NCI-H526 treated with DMSO at 0.1 percent for 48 hours (cell line): ENCODE results near the gene BCAN.
"Not testable (repeated sequence)": the region's sequence is repeated elsewhere in the genome, so short reads cannot be mapped to it uniquely, and the experiment has no call there.

Experiments used
- DNase-seq: peaks from one replicate; lab custom pipeline; 2025; lab: John Stamatoyannopoulos, UW

Gene BCAN

GRCh38 chr1:156641761-156642264 lies at the start of gene BCAN:
Gene BCAN, plus strand, starts transcription at chr1:156642117. Its CDS starts 3,938 bp downstream, at chr1:156646055.
- peak; percentile 64 for DNase-seq

GRCh38 chr1:156592158-156592909 lies 49.6 kb upstream of the BCAN start:
- DNase-seq: no peak

DNA sequence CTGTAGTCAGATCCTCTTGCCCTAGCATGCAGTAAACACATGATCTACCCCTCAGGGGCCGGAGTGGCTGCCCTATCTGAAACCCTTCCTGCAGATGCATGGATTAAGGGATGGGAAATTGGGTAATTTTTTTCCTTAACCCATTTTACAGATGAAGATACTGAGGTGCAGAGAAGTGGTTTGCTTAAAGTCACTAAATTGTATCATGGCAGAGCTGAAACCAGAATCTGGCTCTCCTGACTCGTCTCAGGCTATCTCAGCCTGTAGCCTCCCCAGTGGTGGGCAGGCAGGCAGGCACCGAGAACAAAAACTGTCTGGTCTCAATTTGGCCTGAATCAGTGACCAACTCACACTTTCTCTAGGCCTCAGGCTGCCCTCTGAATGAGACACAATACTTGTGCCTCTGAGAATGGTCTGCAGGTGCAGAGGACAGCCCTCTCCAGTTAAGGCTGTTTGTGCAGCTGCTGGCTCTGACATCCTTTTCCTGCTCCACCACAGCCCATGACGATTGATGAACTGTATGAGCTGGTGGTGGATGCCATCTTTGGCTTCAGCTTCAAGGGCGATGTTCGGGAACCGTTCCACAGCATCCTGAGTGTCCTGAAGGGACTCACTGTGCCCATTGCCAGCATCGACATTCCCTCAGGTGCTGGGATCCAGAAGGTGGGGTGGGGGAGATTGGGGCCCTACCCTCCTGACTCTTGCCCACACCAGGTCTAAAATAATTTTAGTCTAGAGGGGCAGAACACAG lies 48.8 kb upstream of the BCAN start:
- no peak for DNase-seq

GRCh38 chr1:156593661-156593989 lies 48.3 kb upstream of the BCAN start:
- DNase-seq: no peak

DNA sequence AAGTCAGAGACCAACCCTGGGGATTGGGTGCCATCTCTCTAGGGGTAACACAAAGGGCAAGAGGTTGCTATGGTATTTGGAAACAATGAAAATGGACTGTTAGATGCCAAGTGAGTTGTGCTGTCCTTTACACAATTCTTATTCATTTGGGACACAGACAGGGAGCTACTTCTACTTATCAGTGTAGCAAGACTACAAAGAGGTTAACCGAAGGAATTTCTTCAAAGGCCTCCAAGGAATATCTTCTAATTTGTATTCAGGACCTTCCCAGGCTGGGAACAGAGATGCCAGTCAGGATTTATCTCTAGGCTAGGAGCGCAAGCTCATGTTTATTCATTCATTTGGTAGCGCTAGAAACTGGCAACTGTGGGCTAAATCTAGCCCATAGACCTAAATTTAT lies 47.7 kb upstream of the BCAN start:
- DNase-seq: no peak

DNA sequence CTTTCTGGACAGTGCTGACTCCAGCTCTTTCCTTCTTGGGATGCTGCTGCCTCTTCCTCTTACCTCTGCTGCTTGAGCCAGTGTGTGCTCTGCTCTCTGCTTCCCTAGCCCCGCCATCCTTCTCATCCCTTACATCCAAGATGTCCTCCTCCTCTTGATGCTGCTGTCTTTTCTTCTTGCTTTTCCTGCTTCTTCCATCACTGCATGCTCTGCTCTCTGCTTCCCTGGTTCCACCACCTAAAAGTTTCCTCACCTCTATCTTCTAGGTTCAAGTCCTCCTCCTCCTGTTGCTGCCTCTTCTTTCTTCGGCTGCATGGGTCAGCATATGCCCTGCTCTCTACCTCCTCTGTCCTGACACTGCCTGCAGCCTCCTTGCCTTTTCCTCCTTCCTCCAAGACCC lies 46.9 kb upstream of the BCAN start:
- DNase-seq: no peak

GRCh38 chr1:156596426-156596825 lies 45.5 kb upstream of the BCAN start:
- no peak for DNase-seq

- DNase-seq: no peak
Measured at GRCh38 chr1:156598125-156598524, 43.8 kb upstream of the BCAN start.

- no peak for DNase-seq
Measured at GRCh38 chr1:156598731-156599432, 43.0 kb upstream of the BCAN start.

DNA sequence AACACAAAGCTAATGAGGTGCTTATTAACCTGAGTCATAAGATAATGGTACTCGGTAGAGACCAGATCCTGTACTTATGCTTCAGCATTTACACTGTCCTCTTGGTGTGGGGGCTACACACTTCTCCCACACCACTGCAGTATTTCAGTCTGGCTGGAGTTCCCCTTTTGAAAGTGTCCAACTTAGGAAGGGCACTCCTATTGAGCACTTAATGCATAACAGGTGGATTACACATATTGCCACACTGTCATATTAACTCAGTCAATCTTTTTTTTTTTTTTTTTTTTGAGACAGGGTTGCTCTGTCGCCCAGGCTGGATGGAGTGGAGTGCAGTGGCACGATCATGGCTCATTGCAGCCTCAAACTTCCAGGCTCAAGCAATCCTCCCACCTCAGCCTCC lies 42.1 kb upstream of the BCAN start:
- no peak for DNase-seq

DNA sequence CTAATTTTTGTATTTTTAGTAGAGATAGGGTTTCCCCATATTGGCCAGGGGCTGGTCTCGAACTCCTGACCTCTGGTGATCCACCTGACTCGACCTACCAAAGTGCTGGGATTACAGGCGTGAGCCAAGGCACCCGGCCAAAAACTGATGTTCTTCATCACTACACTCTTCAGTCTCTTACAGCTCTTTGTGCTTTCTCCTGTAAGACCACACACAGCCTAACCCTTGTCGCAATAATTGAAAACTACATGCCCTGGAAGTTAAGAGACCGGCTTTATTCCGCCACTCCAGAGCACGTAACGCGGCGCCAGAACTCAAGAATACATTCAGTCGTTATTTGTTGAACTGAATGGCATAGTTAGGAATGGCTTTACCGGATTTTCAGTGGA lies 41.2 kb upstream of the BCAN start:
- DNase-seq: no peak

DNA sequence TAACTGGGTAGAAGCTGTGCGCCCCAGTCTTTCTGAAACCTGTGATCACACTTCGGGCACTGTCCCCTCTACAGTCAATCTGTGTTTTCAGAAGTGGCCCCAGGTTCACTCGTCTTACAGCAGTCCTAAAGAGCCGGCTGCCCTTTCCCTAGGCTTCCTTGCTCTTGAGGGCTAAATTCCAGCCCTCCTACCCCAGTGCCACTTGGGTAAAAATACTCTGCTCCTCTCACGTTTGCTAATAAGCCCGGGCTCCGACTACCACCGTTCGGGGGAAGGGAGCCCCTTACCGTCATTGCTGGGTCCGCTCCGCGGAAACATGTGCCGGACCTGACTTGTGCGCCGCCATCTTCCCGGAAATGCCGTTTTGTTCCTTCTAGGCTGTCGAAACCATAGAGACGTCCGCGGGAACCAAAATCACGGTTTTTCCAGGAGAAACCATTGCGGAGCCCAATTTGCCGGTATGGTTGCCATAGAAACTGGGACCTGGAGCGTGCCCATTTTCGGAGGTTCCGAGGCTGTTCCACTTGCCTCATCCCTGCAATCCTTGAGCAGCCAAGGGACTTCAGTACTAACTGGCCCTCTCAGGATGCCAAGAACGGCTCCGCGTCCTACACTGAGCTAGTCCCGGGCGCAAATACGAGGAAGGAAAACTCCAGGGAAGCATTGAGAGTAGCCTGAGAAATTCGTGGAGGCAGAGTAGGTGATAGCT lies 40.6 kb upstream of the BCAN start, which contains the start of gene GPATCH4:
TSS of gene GPATCH4 (minus strand) at position 358 of the 709 bp plus-strand sequence.
- DNase-seq: peak; percentile 96

- DNase-seq: no peak
Measured at GRCh38 chr1:156601892-156602291, 40.0 kb upstream of the BCAN start.

GRCh38 chr1:156602557-156602993 lies 39.3 kb upstream of the BCAN start:
- DNase-seq: peak; percentile 28

- DNase-seq: not testable (repeated sequence)
Measured at GRCh38 chr1:156607344-156607743, 34.6 kb upstream of the BCAN start.

GRCh38 chr1:156608036-156608674 lies 33.8 kb upstream of the BCAN start:
- peak; percentile 89 for DNase-seq

DNA sequence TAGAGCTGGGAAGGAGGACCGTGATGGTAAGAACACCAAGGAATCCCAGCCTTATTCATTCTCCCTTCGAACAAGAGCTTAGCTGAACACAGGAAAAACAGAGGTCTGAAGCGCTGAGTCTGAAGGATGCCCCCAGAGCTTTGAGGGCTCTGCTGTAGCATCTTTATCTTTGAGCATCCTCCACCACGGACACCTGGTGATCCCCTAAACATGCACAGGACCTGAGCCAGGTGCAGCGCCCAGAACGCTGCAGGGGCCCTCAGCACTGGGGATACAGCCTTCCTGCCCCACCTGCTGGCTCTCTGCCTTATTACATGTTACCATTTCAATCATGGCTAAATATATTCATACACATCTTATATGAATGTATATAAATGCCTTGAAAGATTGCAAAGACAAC lies 32.9 kb upstream of the BCAN start:
- peak; percentile 67 for DNase-seq

GRCh38 chr1:156610072-156610471 lies 31.8 kb upstream of the BCAN start:
- DNase-seq: not testable (repeated sequence)

GRCh38 chr1:156612666-156613065 lies 29.3 kb upstream of the BCAN start:
- DNase-seq: no peak

- DNase-seq: no peak
Measured at GRCh38 chr1:156615946-156616345, 26.0 kb upstream of the BCAN start.

- peak; percentile 76 for DNase-seq
Measured at GRCh38 chr1:156616463-156616862, 25.5 kb upstream of the BCAN start.
